Fibroblast of skin of right biceps (primary cell): ENCODE measurements around the gene NANP.
"Not testable (repeated sequence)": the region's sequence is repeated elsewhere in the genome, so short reads cannot be mapped to it uniquely, and the experiment has no call there.

Source experiments
- DNase-seq: peaks from one replicate; pipeline ENCODE4 v3.0.0-alpha.2; 2013

The NANP gene

GRCh38 chr20:25605148-25605547 lies 18.7 kb downstream of the NANP start:
- no peak for DNase-seq

- DNase-seq = no peak
Measured at GRCh38 chr20:25604611-25605010, 19.2 kb downstream of the NANP start.

DNA sequence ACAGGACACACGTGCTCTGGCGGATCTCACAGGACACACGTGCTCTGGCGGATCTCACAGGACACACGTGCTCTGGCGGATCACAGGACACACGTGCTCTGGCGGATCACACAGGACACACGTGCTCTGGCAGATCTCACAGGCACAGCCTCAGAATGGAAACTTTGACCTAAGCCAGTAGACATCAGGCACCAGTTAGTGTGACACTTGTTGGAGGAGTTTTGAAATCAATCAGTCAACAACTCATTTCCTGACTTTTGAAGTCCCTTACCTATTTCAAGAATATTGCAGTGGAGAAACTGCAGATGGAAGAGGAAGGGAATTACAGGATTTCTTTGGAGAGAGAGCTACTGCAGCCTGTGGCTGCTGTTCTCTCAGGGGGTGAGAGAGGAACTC lies 20.9 kb downstream of the NANP start:
- not testable (repeated sequence) for DNase-seq

DNA sequence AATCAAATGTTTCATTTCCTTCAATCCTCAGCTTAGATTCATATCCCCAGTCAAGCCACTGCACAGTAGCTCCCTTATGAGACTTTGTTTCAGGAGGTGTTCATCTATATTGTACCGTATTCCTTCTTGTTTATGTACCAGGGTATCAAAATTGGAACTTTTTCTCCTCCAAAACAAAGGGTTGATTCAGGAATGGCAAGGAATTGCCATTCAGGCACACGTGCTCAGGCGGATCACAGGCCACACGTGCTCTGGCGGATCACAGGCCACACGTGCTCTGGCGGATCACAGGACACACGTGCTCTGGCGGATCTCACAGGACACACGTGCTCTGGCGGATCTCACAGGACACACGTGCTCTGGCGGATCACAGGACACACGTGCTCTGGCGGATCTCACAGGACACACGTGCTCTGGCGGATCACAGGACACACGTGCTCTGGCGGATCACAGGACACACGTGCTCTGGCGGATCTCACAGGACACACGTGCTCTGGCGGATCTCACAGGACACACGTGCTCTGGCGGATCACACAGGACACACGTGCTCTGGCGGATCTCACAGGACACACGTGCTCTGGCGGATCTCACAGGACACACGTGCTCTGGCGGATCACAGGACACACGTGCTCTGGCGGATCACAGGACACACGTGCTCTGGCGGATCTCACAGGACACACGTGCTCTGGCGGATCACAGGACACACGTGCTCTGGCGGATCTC lies 21.5 kb downstream of the NANP start:
- not testable (repeated sequence) for DNase-seq

DNA sequence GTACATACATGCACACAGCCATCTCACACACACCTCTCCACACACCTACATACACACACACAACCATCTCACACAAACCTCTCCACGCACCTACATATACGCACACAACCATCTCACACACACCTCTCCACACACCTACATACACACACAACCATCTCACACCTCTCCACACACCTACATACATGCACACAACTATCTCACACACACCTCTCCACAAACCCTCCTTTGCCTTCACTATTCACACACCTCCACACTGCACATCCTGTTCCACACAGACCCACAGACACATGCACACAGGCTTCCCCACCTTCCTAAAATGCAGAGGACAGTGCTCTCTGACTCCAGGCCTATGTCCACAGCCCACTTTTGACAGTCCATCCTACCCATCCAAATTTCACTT lies 22.2 kb downstream of the NANP start:
- no peak for DNase-seq

GRCh38 chr20:25600632-25601031 lies 23.2 kb downstream of the NANP start:
- peak; percentile 19 for DNase-seq

DNA sequence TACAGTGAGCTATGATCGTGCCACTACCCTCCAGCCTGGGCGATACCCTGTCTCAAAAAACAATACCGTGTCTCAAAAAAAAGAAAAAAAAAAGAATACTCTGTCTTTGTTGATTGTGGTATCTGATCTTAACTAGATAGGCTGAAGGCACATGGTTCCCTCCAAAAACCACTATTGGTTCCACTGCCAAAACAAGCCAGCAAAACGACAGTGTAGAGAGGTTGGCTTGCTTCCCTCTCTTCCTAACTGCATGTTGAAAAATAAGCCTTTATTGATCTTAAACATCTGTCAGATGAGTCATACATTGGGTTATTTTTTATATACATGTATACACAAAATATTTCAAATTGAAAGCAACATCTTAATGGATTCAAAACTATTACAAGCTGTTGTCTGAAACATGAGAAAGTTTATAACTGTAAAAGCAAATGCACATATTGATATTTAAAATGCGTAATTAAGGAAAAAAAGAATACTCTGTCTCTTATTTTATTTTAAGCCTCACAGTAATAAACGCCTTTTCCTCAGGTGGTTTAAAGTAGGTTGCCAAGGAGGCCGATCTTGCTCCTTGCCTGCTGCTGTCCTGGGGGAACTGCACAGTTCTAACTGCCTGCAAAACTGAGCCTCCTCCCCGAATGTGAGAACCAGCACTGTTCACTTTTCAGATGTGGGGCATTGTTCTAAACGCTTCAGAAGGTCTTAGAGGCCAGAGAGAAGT lies 31.5 kb downstream of the NANP start:
- peak; percentile 5 for DNase-seq

GRCh38 chr20:25590778-25591177 lies 33.0 kb downstream of the NANP start:
- DNase-seq = not testable (repeated sequence)

DNA sequence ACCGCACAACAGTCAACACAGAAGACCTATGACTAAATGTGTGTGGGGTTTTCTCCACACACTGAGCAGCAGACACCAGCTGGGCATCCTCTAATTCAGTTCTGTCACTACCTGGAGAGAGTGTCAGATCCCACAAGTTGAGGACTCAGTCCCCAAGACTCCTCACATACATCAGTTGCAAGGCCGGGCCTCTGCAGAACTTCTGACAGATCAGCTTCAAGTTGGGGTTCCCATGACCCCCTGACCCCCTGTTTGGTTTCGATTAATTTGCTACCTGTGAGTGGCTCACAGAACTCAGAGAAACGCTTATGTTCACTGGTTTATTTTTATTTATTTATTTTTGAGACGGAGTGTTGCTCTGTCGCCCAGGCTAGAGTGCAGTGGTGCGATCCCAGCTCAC lies 35.3 kb downstream of the NANP start:
- DNase-seq = no peak

DNA sequence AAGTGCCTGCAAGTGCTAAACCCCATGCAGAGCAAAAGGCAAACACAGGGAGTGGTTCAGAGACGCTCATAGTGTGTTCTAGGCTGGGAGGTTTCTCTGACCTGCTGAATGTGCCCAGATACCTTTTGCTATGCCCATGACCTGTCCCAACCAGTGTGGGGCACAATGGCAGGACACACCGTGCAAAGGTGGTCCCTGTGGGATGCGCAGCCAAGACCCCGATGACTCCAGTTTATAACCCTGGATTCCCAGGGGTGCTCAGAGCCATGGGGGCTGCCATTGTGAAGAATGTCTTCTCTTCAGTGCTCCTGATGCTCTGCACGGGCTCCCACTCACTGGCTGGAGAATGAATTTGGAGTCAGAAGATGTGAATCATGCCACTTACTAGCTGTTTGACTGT lies 36.3 kb downstream of the NANP start:
- no peak for DNase-seq

DNA sequence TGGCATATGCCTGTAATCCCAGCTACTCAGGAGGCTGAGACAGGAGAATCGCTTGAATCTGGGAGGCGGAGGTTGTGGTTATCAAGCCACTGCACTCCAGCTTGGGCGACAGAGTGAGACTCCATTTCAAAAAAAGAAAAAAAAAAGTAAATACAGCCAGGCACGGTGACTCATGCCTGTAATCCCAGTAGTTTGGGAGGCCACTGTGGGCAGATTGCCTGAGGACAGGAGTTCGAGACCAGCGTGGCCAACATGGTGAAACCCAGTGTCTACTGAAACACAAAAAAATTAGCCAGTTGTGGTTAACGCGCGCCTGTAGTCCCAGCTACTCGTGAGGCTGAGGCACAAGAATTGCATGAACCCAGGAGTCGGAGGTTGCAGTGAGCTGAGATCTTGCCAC lies 36.9 kb downstream of the NANP start:
- peak; percentile 32 for DNase-seq

GRCh38 chr20:25584905-25585704 lies 38.7 kb downstream of the NANP start, which contains the start of gene NINL:
NINL (minus strand) TSS chr20:25585531; CDS start chr20:25526587, 58,944 bp downstream.
- peak; percentile 77 for DNase-seq

DNA sequence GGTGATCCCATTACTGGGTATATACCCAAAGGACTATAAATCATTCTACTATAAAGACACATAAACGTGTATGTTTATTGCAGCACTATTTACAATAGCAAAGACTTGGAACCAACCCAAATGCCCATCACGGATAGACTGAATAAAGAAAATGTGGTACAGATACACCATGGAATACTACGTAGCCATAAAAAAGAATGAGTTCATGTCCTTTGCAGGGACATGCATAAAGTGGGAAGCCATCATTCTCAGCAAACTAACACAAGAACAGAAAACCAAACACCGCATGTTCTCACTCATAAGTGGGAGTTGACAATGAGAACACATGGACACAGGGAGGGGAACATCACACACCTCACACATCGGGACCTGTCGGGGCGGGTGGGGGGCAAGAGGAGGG lies 40.2 kb downstream of the NANP start:
- not testable (repeated sequence) for DNase-seq

DNA sequence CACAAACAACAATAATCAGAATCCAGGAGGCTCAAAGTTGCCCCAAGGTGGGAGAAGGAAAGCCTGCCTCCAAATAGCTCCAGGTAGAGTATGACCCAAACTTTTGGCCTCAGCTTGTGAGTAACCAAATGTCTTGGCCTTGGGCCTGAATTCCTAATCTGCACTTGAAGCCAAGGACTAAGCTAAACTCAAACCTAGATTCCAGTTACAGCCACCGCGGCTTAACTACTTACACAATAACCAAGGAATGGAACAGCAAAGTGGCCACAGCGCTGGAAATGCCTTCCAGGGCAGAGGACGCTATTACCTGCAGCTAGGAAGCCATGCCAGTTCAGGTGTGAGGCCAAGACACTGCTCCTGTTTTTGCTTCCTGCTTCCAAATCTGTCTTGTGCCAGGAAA lies 43.1 kb downstream of the NANP start:
- DNase-seq = peak; percentile 26

DNA sequence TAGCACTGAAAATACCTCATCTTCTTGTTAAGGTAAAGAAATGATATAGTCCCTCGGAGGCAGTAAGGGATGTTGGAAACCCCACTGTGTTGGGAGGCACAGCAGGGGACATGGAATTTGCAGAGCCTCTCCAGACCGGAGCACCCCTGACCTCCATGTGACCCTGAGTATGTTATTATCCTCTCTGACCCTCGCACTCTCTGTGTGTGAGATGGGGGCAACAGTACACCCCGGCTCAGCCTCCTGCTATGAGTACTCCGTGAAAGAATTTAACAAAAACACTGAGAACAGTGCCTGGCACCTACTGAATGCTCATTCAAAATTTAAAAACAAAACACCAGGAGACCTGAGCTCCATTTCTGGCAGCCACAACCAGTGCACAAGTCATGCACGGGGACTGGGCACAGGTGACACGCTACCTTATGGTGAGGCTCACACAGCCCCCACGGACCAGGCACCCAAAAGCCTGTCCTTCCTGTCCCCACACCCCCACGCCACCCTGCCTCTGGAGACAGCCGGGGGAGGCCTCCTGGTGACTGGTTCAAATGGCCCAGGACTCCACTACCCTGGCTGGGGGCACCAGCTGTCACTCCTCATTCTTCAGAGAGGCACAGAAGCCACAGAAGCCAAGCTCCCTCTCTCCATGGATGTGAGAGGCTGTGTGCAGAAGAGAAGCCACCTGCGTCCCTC lies 44.6 kb downstream of the NANP start:
- DNase-seq = peak; percentile 21

- no peak for DNase-seq
Measured at GRCh38 chr20:25576783-25577530, 46.9 kb downstream of the NANP start.

DNA sequence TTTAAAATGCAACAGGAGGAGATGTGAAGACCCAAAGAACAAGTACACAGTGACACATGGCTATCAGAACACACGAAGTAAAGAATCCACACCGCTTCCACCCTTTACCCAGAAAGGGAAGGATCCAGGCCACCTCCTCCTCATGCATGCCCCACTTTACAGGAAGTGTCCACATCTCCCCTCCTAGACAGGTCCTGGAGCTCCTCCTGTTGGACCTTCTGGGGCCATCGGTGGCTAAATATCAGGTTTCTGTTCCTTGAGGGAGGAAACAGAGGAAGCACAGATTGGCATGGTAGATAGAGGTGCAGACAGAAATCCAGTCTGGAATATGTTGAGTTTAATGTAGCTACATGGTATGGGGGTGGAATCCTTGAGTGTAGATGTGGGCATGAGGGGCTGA lies 49.4 kb downstream of the NANP start:
- DNase-seq = peak; percentile 38

DNA sequence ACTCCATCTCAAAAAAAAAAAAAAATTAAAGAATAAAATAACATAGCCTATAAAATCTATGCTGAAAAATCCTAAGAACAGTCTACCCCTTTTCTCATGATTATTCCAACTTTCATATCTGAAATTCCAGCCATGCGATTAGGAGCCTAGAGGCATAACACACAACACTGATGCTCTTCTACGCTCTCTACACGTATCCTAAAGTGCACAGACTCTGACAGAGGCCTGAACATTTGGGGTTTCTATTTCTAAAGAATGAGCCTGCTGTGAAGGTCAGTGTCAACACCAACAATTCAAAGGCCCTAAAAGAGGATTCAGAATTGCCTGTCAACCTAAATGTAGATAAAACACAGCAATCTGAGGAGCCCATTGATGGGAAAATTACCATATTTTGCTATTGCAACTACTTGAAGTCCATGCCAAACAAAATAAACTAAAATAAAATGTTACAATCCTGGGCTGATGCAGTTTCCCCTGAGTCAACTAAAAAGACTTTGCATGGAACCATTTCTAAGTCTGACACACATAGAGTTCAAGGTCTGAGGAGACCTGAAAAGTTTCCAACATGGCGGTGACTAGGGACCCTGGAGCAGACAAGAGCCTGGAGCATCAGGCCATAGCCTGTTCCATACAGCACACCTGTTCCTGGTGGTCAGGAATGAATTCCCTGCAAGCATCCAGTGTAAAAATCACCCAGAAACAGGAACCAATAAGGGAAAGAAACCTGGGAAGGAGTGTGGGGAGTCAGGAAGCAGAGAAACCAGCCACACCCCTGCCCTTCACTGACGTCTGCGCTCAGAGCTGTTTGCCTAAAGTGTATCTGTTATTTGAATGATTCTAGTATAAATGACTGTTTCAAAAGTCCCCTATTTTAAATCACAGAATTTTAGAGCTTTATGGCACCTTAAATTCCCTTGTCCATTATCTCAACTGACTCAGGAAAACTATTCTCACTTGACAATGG lies 50.2 kb downstream of the NANP start:
- peak; percentile 56 for DNase-seq

- DNase-seq = no peak
Measured at GRCh38 chr20:25571817-25572216, 52.0 kb downstream of the NANP start.

- DNase-seq = no peak
Measured at GRCh38 chr20:25571240-25571639, 52.6 kb downstream of the NANP start.

GRCh38 chr20:25570148-25570530 lies 53.7 kb downstream of the NANP start:
- DNase-seq = no peak
